Natural killer cell treated with Interleukin-12 subunit alpha and Interleukin-12 subunit beta and Interleukin-15 and Interleukin-18, amount 100 ng/mL, for 72 hours (primary cell): Measurements from ENCODE around the gene SLC12A6. TPM values are rescaled to one million over a fixed set of nuclear protein-coding genes. Genes with fewer than 3 reads are reported as not detected.
A peak's percentile ranks its signal among the peaks of the same experiment; 100 is the strongest.
"Not testable (repeated sequence)": the region's sequence is repeated elsewhere in the genome, so short reads cannot be mapped to it uniquely, and the experiment has no call there.

Source experiments
- ATAC-seq, 2 donors: fragments of 150-1000 bp; cut with Tn5 transposase in 1 of 2; sonication (Bioruptor Pico), chemical (Tn5 transposase) in 1 of 2; 2 replicates each; pipeline ENCODE4 v1.10.0; 2021
- DNase-seq: peaks from one replicate; pipeline ENCODE4 v3.0.0; 2022; ENCODE audit warnings: low spot score
- H3K27ac Mint-ChIP-seq, 2 donors: 1 replicate in 1 of 2; 2 replicates in 1 of 2; pipeline ENCODE4 v1.8.0; 2022; ENCODE audit warnings: mixed read lengths in 2 of 2, mild to moderate bottlenecking in 1 of 2, moderate library complexity in 1 of 2
- H3K27me3 Mint-ChIP-seq, 2 donors: 1 replicate in 1 of 2; 2 replicates in 1 of 2; pipeline ENCODE4 v1.8.0; 2022; ENCODE audit warnings: mixed read lengths in 2 of 2
- H3K36me3 Mint-ChIP-seq: one replicate; pipeline ENCODE4 v1.8.0; 2022; ENCODE audit warnings: mixed read lengths
- H3K4me1 Mint-ChIP-seq, 2 donors: 1 replicate in 1 of 2; 2 replicates in 1 of 2; pipeline ENCODE4 v1.8.0; 2022; ENCODE audit warnings: low read depth in 2 of 2, mixed read lengths in 2 of 2, mild to moderate bottlenecking in 1 of 2
- H3K4me3 Mint-ChIP-seq: one replicate; pipeline ENCODE4 v1.8.0; 2022; ENCODE audit warnings: mixed read lengths
- H3K9me3 Mint-ChIP-seq: 2 replicates; pipeline ENCODE4 v1.8.0; 2022; ENCODE audit warnings: mixed read lengths
- total RNA-seq, 2 donors: library from RNA; stranded (reverse); gene quantifications; one replicate each; pipeline ENCODE4 v1.2.3, GENCODE V29; 2022

SLC12A6 gene
- total RNA-seq, result 10 to 100 TPM; 49.5 to 67.3 TPM

GRCh38 chr15:34337557-34338306 lies at the start of gene SLC12A6:
SLC12A6 (minus strand) TSS chr15:34337781; CDS start chr15:34336680, 1,101 bp downstream.
- ATAC-seq (peak; percentile 92 to 94), DNase-seq (peak; percentile 94)
- peaks cover 41 to 51% of the 10 kb centered on the region in 2 donors for H3K4me1 Mint-ChIP-seq
- H3K4me3 Mint-ChIP-seq, result peak within 1 kb of the TSS; percentile 96
- no peaks in the 10 kb centered on the region for H3K27me3 Mint-ChIP-seq
- no peaks in the 10 kb centered on the region for H3K9me3 Mint-ChIP-seq
- H3K27ac Mint-ChIP-seq, result peak within 1 kb of the TSS; percentile 84 to 93
- peaks cover 13% of the 10 kb centered on the region for H3K36me3 Mint-ChIP-seq

DNA sequence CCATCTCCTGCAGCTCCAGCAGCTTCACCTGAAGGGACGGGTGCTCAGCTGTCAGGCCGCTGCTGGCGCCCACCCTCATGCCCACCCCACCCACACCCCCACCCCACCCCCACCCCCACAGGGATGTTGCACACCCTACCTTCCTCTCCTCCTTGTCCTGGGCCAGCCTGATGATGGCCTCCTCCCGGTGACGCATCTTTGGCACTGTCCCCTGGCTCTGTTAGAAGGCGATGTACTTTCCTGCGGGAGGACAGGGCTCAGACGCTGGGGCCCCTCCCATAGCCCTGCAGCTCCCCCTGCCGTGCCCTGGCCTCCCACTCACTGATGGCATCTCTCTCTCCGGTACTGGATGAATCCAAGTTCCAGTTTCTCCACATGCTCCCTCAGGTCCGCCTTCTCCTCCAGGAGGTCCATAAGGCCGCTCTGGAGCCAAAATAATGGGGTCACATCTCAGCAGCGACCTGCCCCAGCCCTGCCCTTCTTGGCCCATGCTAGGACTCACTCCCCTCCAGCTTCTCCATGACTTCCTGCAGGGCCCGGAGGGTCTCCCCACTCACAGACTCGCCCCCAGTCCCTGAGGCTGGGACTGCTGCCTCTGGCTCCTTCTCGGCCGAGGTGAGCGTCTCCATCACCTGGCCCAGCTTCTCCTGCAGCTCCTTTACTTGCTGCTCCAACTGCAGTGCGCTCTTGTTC lies 44.4 kb upstream of the SLC12A6 start:
- H3K4me1 Mint-ChIP-seq, DNase-seq, H3K4me3 Mint-ChIP-seq, H3K9me3 Mint-ChIP-seq, ATAC-seq, H3K36me3 Mint-ChIP-seq, H3K27ac Mint-ChIP-seq, H3K27me3 Mint-ChIP-seq: not testable (repeated sequence)

DNA sequence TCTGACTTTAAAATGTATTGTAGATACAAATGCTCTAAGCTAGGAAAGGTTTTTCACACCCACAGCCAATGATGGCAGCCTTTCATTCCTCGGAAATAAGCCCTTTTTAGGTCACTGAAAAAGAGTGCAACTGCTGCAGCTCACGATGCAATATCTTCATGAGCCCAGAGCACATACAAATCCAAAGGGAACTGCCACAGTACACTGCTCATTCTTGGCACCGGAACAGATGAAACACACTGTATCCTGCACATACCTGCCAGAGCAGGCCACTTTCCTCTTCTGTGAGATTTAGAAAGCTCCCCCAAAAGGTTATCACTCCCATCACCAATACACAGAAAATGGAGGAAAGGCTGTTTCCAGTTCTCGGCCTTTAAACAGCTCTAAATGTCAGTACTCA lies 42.9 kb upstream of the SLC12A6 start:
- not testable (repeated sequence) for H3K27ac Mint-ChIP-seq, H3K4me3 Mint-ChIP-seq, H3K9me3 Mint-ChIP-seq, H3K27me3 Mint-ChIP-seq, H3K36me3 Mint-ChIP-seq, ATAC-seq, H3K4me1 Mint-ChIP-seq, DNase-seq

DNA sequence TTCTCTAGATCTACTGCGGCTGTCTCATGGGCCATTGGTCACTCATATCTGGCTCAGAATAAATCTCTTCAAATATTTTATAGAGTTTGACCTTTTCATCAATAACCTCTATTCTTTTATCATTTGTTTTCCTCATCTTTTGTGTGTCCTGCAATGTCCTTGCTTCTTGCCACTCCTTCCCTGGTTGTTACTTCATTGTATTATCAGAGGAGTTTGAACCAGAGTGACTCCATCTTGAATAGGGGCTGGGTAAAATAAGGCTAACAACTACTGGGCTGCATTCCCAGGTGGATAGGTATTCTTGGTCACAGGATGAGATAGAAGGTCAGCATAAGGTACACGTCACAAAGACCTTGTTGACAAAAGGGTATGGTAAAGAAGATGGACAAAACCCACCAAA lies 39.3 kb upstream of the SLC12A6 start:
- H3K36me3 Mint-ChIP-seq, result no peaks in the 10 kb centered on the region
- DNase-seq (no peak), ATAC-seq (no peak)
- no peaks in the 10 kb centered on the region for H3K4me1 Mint-ChIP-seq
- no peak overlapping the region for H3K27ac Mint-ChIP-seq
- H3K4me3 Mint-ChIP-seq, result no peak overlapping the region
- no peaks in the 10 kb centered on the region for H3K27me3 Mint-ChIP-seq
- H3K9me3 Mint-ChIP-seq, result no peaks in the 10 kb centered on the region

- not testable (repeated sequence) for H3K4me1 Mint-ChIP-seq, H3K9me3 Mint-ChIP-seq, H3K27ac Mint-ChIP-seq, H3K27me3 Mint-ChIP-seq, H3K4me3 Mint-ChIP-seq, H3K36me3 Mint-ChIP-seq, DNase-seq, ATAC-seq
These were observed 38.0 kb upstream of the SLC12A6 start for GRCh38 chr15:34375541-34375940.

- no peaks in the 10 kb centered on the region for H3K36me3 Mint-ChIP-seq
- H3K4me3 Mint-ChIP-seq, result no peak overlapping the region
- peaks cover 0 to 2% of the 10 kb centered on the region in 2 donors for H3K4me1 Mint-ChIP-seq
- H3K27ac Mint-ChIP-seq, result no peak overlapping the region
- H3K27me3 Mint-ChIP-seq, result no peaks in the 10 kb centered on the region
- H3K9me3 Mint-ChIP-seq, result no peaks in the 10 kb centered on the region
- DNase-seq, result no peak
- no peak for ATAC-seq
These were observed 37.2 kb upstream of the SLC12A6 start for GRCh38 chr15:34374816-34375215.

DNA sequence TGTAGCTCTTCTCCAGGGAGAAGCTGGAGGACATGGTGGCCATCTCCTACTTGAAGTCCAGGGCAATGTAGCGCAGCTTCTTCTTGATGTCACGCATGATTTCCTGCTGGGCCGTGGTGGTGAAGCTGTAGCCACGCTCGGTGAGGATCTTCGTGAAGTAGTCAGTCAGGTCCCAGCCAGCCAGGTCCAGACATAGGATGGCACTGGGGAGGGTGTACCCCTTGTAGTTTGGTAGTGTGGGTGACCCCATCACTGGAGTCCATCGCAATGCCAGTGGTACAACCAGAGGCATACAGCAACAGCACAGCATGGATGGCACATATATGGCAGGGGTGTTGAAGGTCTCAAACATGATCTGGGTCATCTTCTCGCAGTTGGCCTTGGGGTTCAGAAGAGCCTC lies 36.4 kb upstream of the SLC12A6 start:
- peaks cover 0 to 2% of the 10 kb centered on the region in 2 donors for H3K4me1 Mint-ChIP-seq
- no peak overlapping the region for H3K27ac Mint-ChIP-seq
- no peak overlapping the region for H3K4me3 Mint-ChIP-seq
- no peaks in the 10 kb centered on the region for H3K9me3 Mint-ChIP-seq
- no peaks in the 10 kb centered on the region for H3K27me3 Mint-ChIP-seq
- H3K36me3 Mint-ChIP-seq, result no peaks in the 10 kb centered on the region
- DNase-seq (no peak), ATAC-seq (no peak)

DNA sequence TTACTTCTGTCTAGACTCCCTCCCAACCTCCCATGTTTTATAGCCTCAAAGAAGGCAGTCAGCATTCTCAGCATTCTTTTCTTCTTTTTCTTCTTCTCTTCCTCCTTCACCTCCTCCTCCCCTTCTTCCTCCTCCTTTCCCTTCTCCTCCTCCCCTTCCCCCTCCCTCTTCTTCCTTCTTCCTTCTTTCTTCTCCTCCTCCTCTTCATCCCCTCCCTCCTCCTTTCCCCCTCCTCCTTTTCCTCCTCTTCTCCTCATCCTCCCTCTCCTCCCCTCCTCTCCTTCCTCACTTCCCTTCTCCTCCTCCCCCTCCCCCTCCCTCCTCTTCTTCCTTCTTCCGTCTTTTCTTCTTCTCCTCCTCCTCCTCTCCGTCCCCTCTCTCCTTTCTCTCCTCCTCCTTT lies 33.1 kb upstream of the SLC12A6 start:
- peak overlapping the region in 1 of 2 donors; percentile 57 for H3K27ac Mint-ChIP-seq
- DNase-seq, result no peak
- ATAC-seq, result no peak
- H3K4me1 Mint-ChIP-seq, result peaks cover 19 to 22% of the 10 kb centered on the region in 2 donors
- H3K4me3 Mint-ChIP-seq, result no peak overlapping the region
- no peaks in the 10 kb centered on the region for H3K36me3 Mint-ChIP-seq
- H3K27me3 Mint-ChIP-seq, result no peaks in the 10 kb centered on the region
- no peaks in the 10 kb centered on the region for H3K9me3 Mint-ChIP-seq

GRCh38 chr15:34370129-34370528 lies 32.5 kb upstream of the SLC12A6 start:
- peaks cover 24% of the 10 kb centered on the region in 2 donors for H3K4me1 Mint-ChIP-seq
- H3K9me3 Mint-ChIP-seq, result no peaks in the 10 kb centered on the region
- no peak for ATAC-seq
- no peaks in the 10 kb centered on the region for H3K27me3 Mint-ChIP-seq
- H3K4me3 Mint-ChIP-seq, result peak overlapping the region; percentile 26
- no peaks in the 10 kb centered on the region for H3K36me3 Mint-ChIP-seq
- peak overlapping the region in 1 of 2 donors; percentile 57 for H3K27ac Mint-ChIP-seq
- no peak for DNase-seq

- H3K4me1 Mint-ChIP-seq, result peaks cover 24 to 25% of the 10 kb centered on the region in 2 donors
- H3K27me3 Mint-ChIP-seq, result no peaks in the 10 kb centered on the region
- no peaks in the 10 kb centered on the region for H3K36me3 Mint-ChIP-seq
- ATAC-seq (peak; percentile 95 to 96), DNase-seq (peak; percentile 93)
- peak within 1 kb of the TSS; percentile 90 to 92 for H3K27ac Mint-ChIP-seq
- H3K4me3 Mint-ChIP-seq, result peak within 1 kb of the TSS; percentile 99
- H3K9me3 Mint-ChIP-seq, result no peaks in the 10 kb centered on the region
These were observed 29.8 kb upstream of the SLC12A6 start, which contains the start of gene LPCAT4 for GRCh38 chr15:34367101-34368081. LPCAT4 (minus strand) TSS chr15:34367196; CDS start chr15:34367100, 96 bp downstream.

DNA sequence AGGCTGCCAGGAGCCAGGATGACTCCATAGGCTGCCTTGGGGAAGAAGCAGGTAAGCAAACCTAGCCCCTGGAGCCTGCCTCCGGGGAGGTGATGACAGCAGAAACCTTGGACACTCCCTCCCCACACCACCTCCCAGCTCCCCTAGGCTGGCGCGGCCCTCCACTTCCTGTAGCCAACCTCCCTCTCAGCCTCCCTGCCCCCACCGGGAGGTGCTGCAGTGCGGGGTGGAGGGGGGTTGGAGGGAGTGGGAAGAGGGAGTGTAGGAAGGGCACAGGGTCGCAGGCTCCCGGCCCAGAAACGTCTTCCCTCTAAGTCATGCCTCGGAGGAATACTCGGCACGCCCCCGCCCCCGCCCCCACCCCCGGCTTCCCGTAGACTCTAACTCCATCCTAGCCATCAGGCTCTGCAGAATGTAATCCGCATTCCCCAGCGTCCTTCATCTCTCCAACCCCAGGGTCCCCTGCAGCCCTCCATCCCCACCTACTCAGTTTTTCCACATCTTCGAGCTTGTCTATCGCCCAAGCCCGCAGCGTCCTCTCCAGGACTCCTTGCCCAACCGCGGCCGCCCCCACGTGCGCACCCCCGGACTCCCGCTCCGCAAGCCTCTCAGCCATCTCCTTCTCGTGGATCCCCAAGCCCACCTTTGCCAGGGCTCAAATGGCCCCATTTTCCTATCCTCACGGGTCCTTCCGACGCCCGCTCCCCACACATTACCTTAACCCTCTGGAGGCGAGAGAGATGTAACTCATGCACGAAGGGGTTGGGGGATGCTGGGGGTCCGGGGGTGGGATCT lies 28.9 kb upstream of the SLC12A6 start:
- Mint-ChIP-seq H3K9me3 (no peaks in the 10 kb centered on the region), H3K4me3 (peak overlapping the region; percentile 99), H3K36me3 (no peaks in the 10 kb centered on the region), H3K27me3 (no peaks in the 10 kb centered on the region), H3K4me1 (peaks cover 24 to 27% of the 10 kb centered on the region in 2 donors), H3K27ac (peak overlapping the region; percentile 70 to 90)
- ATAC-seq (peak; percentile 0 to 42), DNase-seq (peak; percentile 80)

DNA sequence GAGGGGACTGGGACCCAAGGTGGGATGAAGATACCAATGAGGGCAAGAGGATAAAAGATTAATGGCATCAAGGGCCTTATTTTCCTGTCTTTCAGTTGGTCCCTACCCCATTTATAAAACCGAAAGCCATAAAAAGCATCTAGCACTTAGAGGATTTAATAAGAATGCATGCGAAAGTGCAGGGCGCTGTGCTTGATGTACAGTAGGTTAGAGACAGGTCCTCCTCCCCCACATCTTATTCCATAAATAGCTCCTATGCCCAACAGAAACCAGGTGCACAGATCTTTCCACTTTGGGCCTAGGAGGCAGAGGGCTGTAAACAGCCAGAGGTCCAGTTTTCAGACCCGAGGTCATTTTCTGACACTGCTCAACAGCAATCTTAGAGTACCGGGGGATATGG lies 28.3 kb upstream of the SLC12A6 start:
- H3K27ac Mint-ChIP-seq, result peak overlapping the region; percentile 70 to 90
- no peaks in the 10 kb centered on the region for H3K9me3 Mint-ChIP-seq
- peak overlapping the region; percentile 99 for H3K4me3 Mint-ChIP-seq
- DNase-seq (no peak), ATAC-seq (no peak)
- H3K36me3 Mint-ChIP-seq, result peaks cover 5% of the 10 kb centered on the region
- H3K4me1 Mint-ChIP-seq, result peaks cover 24 to 27% of the 10 kb centered on the region in 2 donors
- no peaks in the 10 kb centered on the region for H3K27me3 Mint-ChIP-seq
